Measurements from ENCODE around the gene TEX54.

DNA sequence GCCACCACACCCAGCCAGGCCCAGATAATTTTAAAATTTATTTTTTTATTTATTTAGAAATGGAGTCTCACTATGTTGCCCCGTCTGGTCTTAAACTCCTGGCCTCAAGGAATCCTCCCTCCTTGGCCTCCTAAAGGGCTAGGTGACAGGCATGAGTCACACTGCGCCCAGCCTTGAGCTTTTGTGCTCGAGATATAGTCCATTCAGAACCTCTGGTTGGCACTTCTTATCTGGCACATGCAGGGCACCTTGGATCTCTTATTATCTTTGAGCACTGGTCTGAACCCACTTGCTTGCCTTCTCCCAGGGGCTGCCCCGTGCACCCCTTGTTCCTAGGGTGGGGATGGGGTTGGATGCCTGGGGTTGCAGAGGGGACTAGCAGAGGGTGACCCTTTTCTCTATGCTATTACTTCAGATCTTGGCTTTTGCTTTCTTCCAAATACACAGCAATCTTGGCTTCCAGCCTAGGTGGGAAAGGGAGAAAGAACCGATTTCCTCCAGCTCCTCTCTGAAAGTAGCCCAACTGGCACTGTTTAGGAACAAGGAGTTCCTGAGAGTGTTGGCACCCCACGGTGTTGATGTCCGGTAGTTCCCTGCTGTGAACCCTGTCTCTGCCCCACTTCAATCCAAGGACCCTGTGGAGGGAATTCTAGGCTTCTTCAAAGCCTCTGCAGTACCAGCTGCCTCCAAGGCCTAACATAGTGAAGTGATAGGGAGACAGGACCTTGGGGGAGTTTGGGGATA lies 46.8 kb upstream of the TEX54 start:
- no peak for TF ChIP-seq GATA2 (IDR thresholded peaks at IDR 0.05; ENCODE audit: low read depth, low read length)
- TF ChIP-seq GATA3 (IDR thresholded peaks at IDR 0.05; ENCODE audit: low read depth, low read length) = no peak
